PC-3 (cell line): ENCODE data around the gene GZF1. TPM values are rescaled to one million over a fixed set of nuclear protein-coding genes. Genes with fewer than 3 reads are reported as not detected.

Experiments
- ATAC-seq: fragments of 200-7000 bp; cut with Tn5 transposase; 2 replicates; pipeline ENCODE4 v1.9.1; 2020; ENCODE audit warnings: mild to moderate bottlenecking, moderate library complexity
- BruUV-seq: library from RNA; stranded (reverse); fragments of 400-500 nt; replicated peaks from 2 replicates; lab custom pipeline; 2021; lab: Mats Ljungman, UMichigan
- CTCF ChIA-PET: fragments of 300-600 bp; sonication (Branson Sonifier 250); formaldehyde crosslinking; loops from one replicate; lab custom pipeline; 2022; ENCODE audit warnings: antibody characterized with exemption; lab: Charles Lee
- POLR2A ChIA-PET: fragments of 300-600 bp; sonication (Branson Sonifier 250); formaldehyde crosslinking; loops from one replicate; lab custom pipeline; 2022; ENCODE audit warnings: antibody characterized with exemption; ENCODE audit not compliant: unreplicated experiment; lab: Charles Lee
- DNase-seq: peaks from one replicate; pipeline ENCODE4 v3.0.0-alpha.2; 2015
- H2AFZ ChIP-seq: fragments of 300-600 bp; sonication (generic); 2 replicates; pipeline ENCODE4 v1.6.0; 2016; ENCODE audit warnings: antibody characterized with exemption, low read length
- H3F3A ChIP-seq: fragments of 300-600 bp; sonication (generic); one replicate; pipeline ENCODE4 v1.6.0; 2017; ENCODE audit warnings: antibody characterized with exemption, low read length, control low read depth, mild to moderate bottlenecking; ENCODE audit not compliant: unreplicated experiment
- H3K27ac ChIP-seq: fragments of 300-600 bp; sonication (generic); 2 replicates; pipeline ENCODE4 v1.5.1; 2016; ENCODE audit warnings: mild to moderate bottlenecking, low read length
- H3K27me3 ChIP-seq: fragments of 300-600 bp; sonication (generic); 2 replicates; pipeline ENCODE4 v1.6.1; 2016; ENCODE audit warnings: low read length, mixed read lengths
- H3K36me3 ChIP-seq: fragments of 300-600 bp; sonication (generic); 2 replicates; pipeline ENCODE4 v1.6.1; 2016; ENCODE audit warnings: low read depth, mixed run types, low read length, mixed read lengths
- H3K4me1 ChIP-seq: fragments of 300-600 bp; sonication (generic); 2 replicates; pipeline ENCODE4 v1.5.1; 2016; ENCODE audit warnings: low read length; ENCODE audit not compliant: insufficient read depth
- H3K4me2 ChIP-seq: fragments of 300-600 bp; sonication (generic); 2 replicates; pipeline ENCODE4 v1.6.0; 2016; ENCODE audit warnings: low read length
- H3K4me3 ChIP-seq: fragments of 300-600 bp; sonication (generic); 2 replicates; pipeline ENCODE4 v1.5.1; 2016; ENCODE audit warnings: mild to moderate bottlenecking, low read length, mixed read lengths
- H3K79me2 ChIP-seq: fragments of 300-600 bp; sonication (generic); 2 replicates; pipeline ENCODE4 v1.6.1; 2017; ENCODE audit warnings: low read length, mixed read lengths
- H3K9ac ChIP-seq: fragments of 300-600 bp; sonication (generic); 2 replicates; pipeline ENCODE4 v1.6.0; 2016; ENCODE audit warnings: mild to moderate bottlenecking, low read length
- H3K9me2 ChIP-seq: fragments of 300-600 bp; sonication (generic); replicated peaks from 2 replicates; pipeline ENCODE4 v1.6.1; 2016; ENCODE audit warnings: mixed run types, low read length, mixed read lengths
- H3K9me3 ChIP-seq: fragments of 300-600 bp; sonication (generic); 2 replicates; pipeline ENCODE4 v1.6.1; 2016; ENCODE audit warnings: low read length, mixed read lengths
- H4K20me1 ChIP-seq: fragments of 300-600 bp; sonication (generic); 2 replicates; pipeline ENCODE4 v1.6.1; 2016; ENCODE audit warnings: low read length, mixed read lengths
- CTCF ChIP-seq: fragments of 300-600 bp; sonication (generic); conservative IDR thresholded peaks from 2 replicates; pipeline ENCODE4 v1.5.1; 2017; ENCODE audit warnings: antibody characterized with exemption, low read depth, mild to moderate bottlenecking, low read length
- EZH2 ChIP-seq: fragments of 300-600 bp; sonication (generic); IDR thresholded peaks from one replicate; pipeline ENCODE4 v1.6.1; 2017; ENCODE audit warnings: antibody characterized with exemption, mild to moderate bottlenecking, low read length; ENCODE audit not compliant: unreplicated experiment
- EZH2phosphoT487 ChIP-seq: fragments of 300-600 bp; sonication (generic); IDR thresholded peaks from 2 replicates; pipeline ENCODE4 v1.6.1; 2018; ENCODE audit warnings: mild to moderate bottlenecking, antibody characterized with exemption, low read length, borderline replicate concordance
- intact Hi-C: fragments of 100-400 bp; cut with micrococcal nuclease; formaldehyde crosslinking; loops from 2 replicates; pipeline ENCODE4 v1.9.0; 2023
- total RNA-seq: library from RNA; depleted of rRNA; stranded (reverse); fragments of >200 nt; gene quantifications from 2 replicates; pipeline ENCODE4 v1.2.3, GENCODE V29; 2014

The GZF1 gene
- total RNA-seq, 1 experiment from 2014 or later: 16.0 TPM

GRCh38 chr20:23397961-23398360 is 36.0 kb downstream of the GZF1 start:
- Histone ChIP-seq H3K79me2 (peaks cover 9% of the 10 kb centered on the region; the same call in 1 of the 2 replicates), H3K36me3 (peaks cover 25% of the 10 kb centered on the region), H3K27me3 (no peaks in the 10 kb centered on the region), H4K20me1 (no peaks in the 10 kb centered on the region), H3K27ac (no peak overlapping the region), H3K4me2 (no peak overlapping the region), H3K4me3 (no peak overlapping the region), H2AFZ (no peak overlapping the region), H3F3A (no peaks in the 10 kb centered on the region), H3K9me3 (no peaks in the 10 kb centered on the region), H3K4me1 (no peaks in the 10 kb centered on the region), H3K9me2 (no peaks in the 10 kb centered on the region), H3K9ac (no peak overlapping the region)
- ChIA-PET POLR2A (no interaction called here), CTCF (no interaction called here)
- DNase-seq: no peak
- peak; percentile 38; the same call in 1 of the 2 replicates for ATAC-seq
- BruUV-seq: no TSS peak
- intact Hi-C loops: no loop called here
- TF ChIP-seq EZH2phosphoT487: no peak
- TF ChIP-seq EZH2: no peak
- no peak for TF ChIP-seq CTCF

GRCh38 chr20:23399568-23400241 is 37.7 kb downstream of the GZF1 start:
- ATAC-seq (peak; percentile 64), DNase-seq (peak; percentile 15)
- POLR2A ChIA-PET: no interaction called here
- CTCF ChIA-PET: interaction anchor here (0.7 kb wide), 1 partner anchor 50 kb away, joined by 3 read pairs; no protein-coding TSS in a partner anchor
- no peak for TF ChIP-seq EZH2
- TF ChIP-seq CTCF: no peak
- Histone ChIP-seq H3K27ac (no peak overlapping the region), H3K4me1 (no peaks in the 10 kb centered on the region), H4K20me1 (peaks cover 4% of the 10 kb centered on the region; the same call in 1 of the 2 replicates), H3K9ac (no peak overlapping the region), H2AFZ (no peak overlapping the region), H3K9me2 (no peaks in the 10 kb centered on the region), H3K9me3 (no peaks in the 10 kb centered on the region), H3K4me2 (no peak overlapping the region), H3K4me3 (no peak overlapping the region), H3K36me3 (peaks cover 21% of the 10 kb centered on the region), H3K27me3 (no peaks in the 10 kb centered on the region), H3K79me2 (peaks cover 22% of the 10 kb centered on the region), H3F3A (no peaks in the 10 kb centered on the region)
- intact Hi-C loops: no loop called here
- BruUV-seq: no TSS peak

DNA sequence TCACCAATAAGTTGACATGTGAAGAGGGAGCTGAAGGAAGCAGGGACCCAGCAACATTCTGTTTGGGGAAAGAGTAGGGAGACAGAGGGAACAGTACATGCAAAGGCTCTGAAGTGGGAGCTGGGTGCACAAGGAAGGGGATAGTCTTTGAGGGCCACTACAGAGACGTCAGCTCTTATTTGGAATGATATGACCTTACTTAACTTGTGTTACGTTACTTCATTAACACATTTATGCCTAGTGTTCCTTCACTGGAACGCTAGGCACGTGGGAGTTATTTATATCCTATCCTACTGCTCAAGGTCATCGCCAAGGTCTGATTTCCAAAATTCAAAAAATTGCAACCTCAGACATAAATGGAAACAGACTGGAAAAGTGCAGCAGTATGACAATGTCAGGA is 39.1 kb downstream of the GZF1 start:
- no peak for ATAC-seq
- ChIA-PET CTCF (no interaction called here), POLR2A (no interaction called here)
- no peaks in the 10 kb centered on the region for H3K9me2 ChIP-seq
- no peak for DNase-seq
- intact Hi-C loops: no loop called here
- TF ChIP-seq CTCF (no peak), EZH2phosphoT487 (no peak), EZH2 (no peak)
- H3K4me3 ChIP-seq: no peak overlapping the region
- H3K9ac ChIP-seq: no peak overlapping the region
- no TSS peak for BruUV-seq
- H3K9me3 ChIP-seq: no peaks in the 10 kb centered on the region
- no peaks in the 10 kb centered on the region for H3F3A ChIP-seq
- no peaks in the 10 kb centered on the region for H3K4me1 ChIP-seq
- H3K27me3 ChIP-seq: no peaks in the 10 kb centered on the region
- H3K36me3 ChIP-seq: peaks cover 11% of the 10 kb centered on the region; the same call in 1 of the 2 replicates
- peaks cover 4% of the 10 kb centered on the region; the same call in 1 of the 2 replicates for H4K20me1 ChIP-seq
- no peak overlapping the region for H3K4me2 ChIP-seq
- no peak overlapping the region for H2AFZ ChIP-seq
- H3K79me2 ChIP-seq: peaks cover 35% of the 10 kb centered on the region
- no peak overlapping the region for H3K27ac ChIP-seq
